ENCODE results near the gene TRIM61. TPM values are rescaled to one million over a fixed set of nuclear protein-coding genes. Genes with fewer than 3 reads are reported as not detected.
"Not testable (repeated sequence)": the region's sequence is repeated elsewhere in the genome, so short reads cannot be mapped to it uniquely, and the experiment has no call there.

Gene TRIM61
- not detected for total RNA-seq

DNA sequence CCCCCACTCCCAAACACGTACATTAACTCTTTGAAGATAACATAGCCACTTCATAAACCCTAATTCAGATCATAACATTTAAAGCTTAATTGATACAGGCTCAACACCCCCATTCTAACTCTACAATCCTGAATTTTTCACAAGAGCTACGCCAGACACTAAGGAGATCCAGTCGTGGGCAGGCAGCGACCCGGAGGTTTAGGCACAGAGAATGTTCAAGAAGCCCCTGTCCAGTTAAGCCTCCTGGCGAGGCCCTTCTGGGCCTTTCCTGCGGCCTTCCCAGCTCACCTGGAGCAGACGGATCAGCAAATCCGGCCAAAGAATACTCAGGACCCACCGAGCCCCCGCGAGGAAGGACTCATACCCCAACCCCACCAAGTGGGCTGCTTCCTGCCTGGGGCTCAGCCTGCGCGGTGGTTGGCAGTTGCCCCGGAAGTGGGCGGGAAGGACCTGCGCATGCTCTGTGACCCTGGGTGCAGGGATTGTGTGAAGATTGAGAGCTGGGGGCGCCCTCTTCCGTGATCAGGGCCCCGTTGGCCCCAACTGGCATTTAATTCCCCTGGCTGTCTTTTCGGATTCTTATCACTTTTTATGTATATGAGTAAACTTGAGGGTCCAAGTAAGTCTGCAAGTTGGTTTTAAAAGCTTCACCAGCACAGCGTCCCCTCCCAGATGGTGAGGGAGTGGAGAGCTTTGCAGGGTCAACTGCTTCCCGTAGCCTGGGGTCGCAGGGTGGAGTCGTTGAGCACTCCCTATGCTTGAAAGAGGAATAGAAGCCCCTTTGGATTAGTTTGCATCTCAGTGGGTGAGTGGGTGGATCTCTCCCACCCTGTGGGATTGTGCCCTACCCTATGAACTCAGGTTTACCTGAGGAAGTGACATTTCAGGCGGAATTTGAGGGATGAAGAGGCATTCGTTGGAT lies at the start of gene TRIM61:
Gene TRIM61 (minus strand): TSS at position 415 of the 922 bp plus-strand sequence. CDS start 7,655 bp downstream, outside the sequence.
- TF ChIP-seq, protein P1, sequence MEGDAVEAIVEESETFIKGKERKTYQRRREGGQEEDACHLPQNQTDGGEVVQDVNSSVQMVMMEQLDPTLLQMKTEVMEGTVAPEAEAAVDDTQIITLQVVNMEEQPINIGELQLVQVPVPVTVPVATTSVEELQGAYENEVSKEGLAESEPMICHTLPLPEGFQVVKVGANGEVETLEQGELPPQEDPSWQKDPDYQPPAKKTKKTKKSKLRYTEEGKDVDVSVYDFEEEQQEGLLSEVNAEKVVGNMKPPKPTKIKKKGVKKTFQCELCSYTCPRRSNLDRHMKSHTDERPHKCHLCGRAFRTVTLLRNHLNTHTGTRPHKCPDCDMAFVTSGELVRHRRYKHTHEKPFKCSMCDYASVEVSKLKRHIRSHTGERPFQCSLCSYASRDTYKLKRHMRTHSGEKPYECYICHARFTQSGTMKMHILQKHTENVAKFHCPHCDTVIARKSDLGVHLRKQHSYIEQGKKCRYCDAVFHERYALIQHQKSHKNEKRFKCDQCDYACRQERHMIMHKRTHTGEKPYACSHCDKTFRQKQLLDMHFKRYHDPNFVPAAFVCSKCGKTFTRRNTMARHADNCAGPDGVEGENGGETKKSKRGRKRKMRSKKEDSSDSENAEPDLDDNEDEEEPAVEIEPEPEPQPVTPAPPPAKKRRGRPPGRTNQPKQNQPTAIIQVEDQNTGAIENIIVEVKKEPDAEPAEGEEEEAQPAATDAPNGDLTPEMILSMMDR (IDR thresholded peaks at IDR 0.05), result no peak
- TF ChIP-seq POLR2A (IDR thresholded peaks at IDR 0.05), result no peak
- no peak within 1 kb of the TSS for H3K4me3 ChIP-seq (ENCODE audit: low read depth, poor library complexity, severe bottlenecking)
- DNase-seq (ENCODE audit: low spot score in 2 of 2), result no peak
- intact Hi-C loops (cut with DNase I; ENCODE audit: low total_unique reads), result no loop called here
- 31 to 32% methylated on average over 26 to 27 of the region's 27 CpGs for WGBS, 2 donors

- 92 to 94% methylated on average over 8 of the region's 8 CpGs for WGBS, 2 donors
- H3K4me3 ChIP-seq (ENCODE audit: low read depth, poor library complexity, severe bottlenecking); intact Hi-C loops (cut with DNase I; ENCODE audit: low total_unique reads); DNase-seq (ENCODE audit: low spot score in 2 of 2): not testable (repeated sequence)
Observed at GRCh38 chr4:165025782-165026181, 48.3 kb upstream of the TRIM61 start.

- 94 to 100% methylated on average over 6 to 10 of the region's 30 CpGs for WGBS, 2 donors
- intact Hi-C loops (cut with DNase I; ENCODE audit: low total_unique reads); H3K4me3 ChIP-seq (ENCODE audit: low read depth, poor library complexity, severe bottlenecking); DNase-seq (ENCODE audit: low spot score in 2 of 2): not testable (repeated sequence)
Observed at GRCh38 chr4:165019995-165020394, 42.5 kb upstream of the TRIM61 start.

DNA sequence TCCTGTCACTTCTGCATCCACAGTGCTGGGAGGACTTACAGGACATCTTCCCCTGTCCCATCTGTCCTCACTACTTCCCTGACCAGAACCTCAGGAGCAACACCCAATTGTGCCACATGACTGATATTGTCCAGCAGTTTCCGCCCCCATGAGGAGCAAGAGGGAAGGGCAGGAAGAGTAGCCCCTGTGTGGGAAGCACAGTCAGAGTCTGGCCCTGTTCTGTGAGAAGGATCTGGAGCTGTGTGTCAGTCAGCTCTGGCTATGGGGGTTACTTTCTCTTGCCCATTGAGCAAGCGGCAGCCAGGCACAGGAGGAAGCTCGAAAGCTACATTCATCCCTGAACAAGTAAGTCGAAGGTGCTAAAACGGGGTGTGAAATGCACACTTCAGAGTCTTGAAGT lies 39.5 kb upstream of the TRIM61 start:
- TF ChIP-seq, protein P1 (IDR thresholded peaks at IDR 0.05), result no peak
- no peak for TF ChIP-seq POLR2A (IDR thresholded peaks at IDR 0.05)
- WGBS, 2 donors, result 69 to 73% methylated on average over 5 of the region's 5 CpGs
- no peak overlapping the region for H3K4me3 ChIP-seq (ENCODE audit: low read depth, poor library complexity, severe bottlenecking)
- intact Hi-C loops (cut with DNase I; ENCODE audit: low total_unique reads), result no loop called here
- DNase-seq (ENCODE audit: low spot score in 2 of 2), result no peak

DNA sequence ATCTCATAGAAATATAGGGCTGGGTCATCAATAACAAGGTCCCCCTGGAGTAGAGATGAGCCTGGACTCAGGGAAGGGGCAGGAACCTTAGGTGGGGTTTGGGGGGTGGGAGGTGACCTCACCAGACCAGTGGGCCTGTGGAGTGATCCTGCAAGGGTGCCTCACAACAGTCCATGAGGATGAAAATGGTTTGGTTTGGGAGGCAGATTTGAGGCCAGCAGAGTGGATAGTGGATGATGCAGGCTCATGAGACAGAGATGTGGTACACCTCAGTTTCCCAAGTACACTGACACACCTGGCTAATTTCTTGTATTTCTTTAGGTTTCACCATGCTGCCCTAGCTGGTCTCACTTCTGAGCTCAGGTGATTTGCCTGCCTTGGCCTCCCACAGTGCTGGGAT lies 36.2 kb upstream of the TRIM61 start:
- H3K4me3 ChIP-seq (ENCODE audit: low read depth, poor library complexity, severe bottlenecking), result no peak overlapping the region
- no peak for TF ChIP-seq POLR2A (IDR thresholded peaks at IDR 0.05)
- DNase-seq (ENCODE audit: low spot score in 2 of 2), result no peak
- intact Hi-C loops (cut with DNase I; ENCODE audit: low total_unique reads), result no loop called here

- intact Hi-C loops (cut with DNase I; ENCODE audit: low total_unique reads), result no loop called here
- TF ChIP-seq POLR2A (IDR thresholded peaks at IDR 0.05), result no peak
- TF ChIP-seq, protein P1 (IDR thresholded peaks at IDR 0.05), result no peak
- 57 to 75% methylated on average over 5 of the region's 5 CpGs for WGBS, 2 donors
Observed at GRCh38 chr4:165011403-165011802, 33.9 kb upstream of the TRIM61 start.

DNA sequence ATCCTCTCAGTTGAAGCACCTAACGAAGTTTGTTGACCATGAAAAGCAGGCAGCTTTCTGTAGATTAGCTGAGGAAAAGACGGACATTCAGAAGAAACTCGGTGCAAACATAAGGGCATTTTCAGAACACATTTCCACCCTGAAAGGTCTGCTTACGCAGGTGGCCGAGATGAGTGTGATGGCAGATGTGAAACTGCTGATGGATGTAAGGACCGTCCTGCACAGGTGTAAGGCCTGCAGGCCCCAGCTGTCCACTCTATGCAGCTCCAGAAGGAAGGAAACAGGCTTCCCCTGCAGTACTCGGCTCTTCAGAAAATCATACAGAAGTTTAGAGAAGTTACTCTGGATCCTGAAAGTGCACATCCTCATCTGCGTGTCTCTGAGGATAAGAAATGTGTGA lies 33.5 kb upstream of the TRIM61 start:
- WGBS, 2 donors, result 78 to 88% methylated on average over 8 of the region's 8 CpGs
- intact Hi-C loops (cut with DNase I; ENCODE audit: low total_unique reads), result no loop called here
- H3K4me3 ChIP-seq (ENCODE audit: low read depth, poor library complexity, severe bottlenecking), result no peak overlapping the region

More at GRCh38 chr4:165011403-165011802, 33.9 kb upstream of the TRIM61 start:
- H3K4me3 ChIP-seq (ENCODE audit: low read depth, poor library complexity, severe bottlenecking), result no peak overlapping the region
- DNase-seq (ENCODE audit: low spot score in 2 of 2), result no peak

More for the DNA sequence above, 33.5 kb upstream of the TRIM61 start:
- no peak for TF ChIP-seq POLR2A (IDR thresholded peaks at IDR 0.05)
- TF ChIP-seq, protein P1 (IDR thresholded peaks at IDR 0.05), result no peak
- DNase-seq (ENCODE audit: low spot score in 2 of 2), result no peak
